H9 (cell line): Measurements from ENCODE around the gene APOBEC4. TPM values are rescaled to one million over a fixed set of nuclear protein-coding genes. Genes with fewer than 3 reads are reported as not detected.

Experiments used
- DNase-seq: peaks from one replicate; pipeline ENCODE4 v3.0.0-alpha.2; 2017
- H2AFZ ChIP-seq: one replicate; pipeline ENCODE4 v1.6.1; 2013; ENCODE audit warnings: mild to moderate bottlenecking, low read length, control low read depth, moderate library complexity
- H2AK5ac ChIP-seq: 2 replicates; pipeline ENCODE4 v1.6.1; 2013; ENCODE audit warnings: low read length, control low read depth, mixed read lengths; ENCODE audit not compliant: insufficient read length
- H2BK120ac ChIP-seq: one replicate; pipeline ENCODE4 v1.6.1; 2013; ENCODE audit warnings: low read depth, mild to moderate bottlenecking, low read length, control low read depth, inconsistent platforms; ENCODE audit not compliant: poor library complexity, severe bottlenecking
- H2BK12ac ChIP-seq: 2 replicates; pipeline ENCODE4 v1.6.1; 2013; ENCODE audit warnings: low read length, control low read depth, mixed read lengths, low read depth; ENCODE audit not compliant: insufficient read length
- H2BK15ac ChIP-seq: 2 replicates; pipeline ENCODE4 v1.6.1; 2013; ENCODE audit warnings: low read depth, low read length, control low read depth
- H2BK20ac ChIP-seq: one replicate; pipeline ENCODE4 v1.6.1; 2013; ENCODE audit warnings: low read depth, mild to moderate bottlenecking, low read length, control low read depth, inconsistent platforms; ENCODE audit not compliant: poor library complexity, severe bottlenecking
- H2BK5ac ChIP-seq: 2 replicates; pipeline ENCODE4 v1.6.1; 2013; ENCODE audit warnings: low read length, control low read depth, mixed read lengths; ENCODE audit not compliant: insufficient read length
- H3K14ac ChIP-seq: 2 replicates; pipeline ENCODE4 v1.6.1; 2013; ENCODE audit warnings: low read length, control low read depth; ENCODE audit not compliant: insufficient read depth
- H3K18ac ChIP-seq: 2 replicates; pipeline ENCODE4 v1.6.1; 2013; ENCODE audit warnings: low read depth, mild to moderate bottlenecking, mixed read lengths, low read length, control low read depth; ENCODE audit not compliant: insufficient read length
- H3K23ac ChIP-seq: 2 replicates; pipeline ENCODE4 v1.6.1; 2013; ENCODE audit warnings: low read length, control low read depth, mixed read lengths, low read depth; ENCODE audit not compliant: insufficient read length
- H3K23me2 ChIP-seq: 2 replicates; pipeline ENCODE4 v1.6.1; 2013; ENCODE audit warnings: low read depth, mild to moderate bottlenecking, mixed read lengths, low read length, control low read depth; ENCODE audit not compliant: insufficient read length, poor library complexity, severe bottlenecking
- H3K27ac ChIP-seq: 2 replicates; pipeline ENCODE4 v1.5.1; 2013; ENCODE audit warnings: low read length, control low read depth, mixed read lengths, low read depth; ENCODE audit not compliant: insufficient read length
- H3K27me3 ChIP-seq: 2 replicates; pipeline ENCODE4 v1.6.1; 2013; ENCODE audit warnings: low read length, control low read depth, inconsistent platforms; ENCODE audit not compliant: insufficient read depth
- H3K4ac ChIP-seq: 2 replicates; pipeline ENCODE4 v1.6.1; 2013; ENCODE audit warnings: low read depth, mild to moderate bottlenecking, control low read depth, inconsistent platforms, low read length, moderate library complexity
- H3K4me1 ChIP-seq: 2 replicates; pipeline ENCODE4 v1.6.1; 2013; ENCODE audit warnings: low read length, control low read depth, inconsistent platforms; ENCODE audit not compliant: insufficient read depth
- H3K4me2 ChIP-seq: 2 replicates; pipeline ENCODE4 v1.6.1; 2013; ENCODE audit warnings: low read length, control low read depth, mixed read lengths; ENCODE audit not compliant: insufficient read length, insufficient read depth
- H3K56ac ChIP-seq: 2 replicates; pipeline ENCODE4 v1.6.1; 2013; ENCODE audit warnings: low read depth, mild to moderate bottlenecking, mixed read lengths, low read length, control low read depth; ENCODE audit not compliant: insufficient read length
- H3K79me1 ChIP-seq: 2 replicates; pipeline ENCODE4 v1.6.1; 2013; ENCODE audit warnings: low read depth, mild to moderate bottlenecking, moderate library complexity, low read length, control low read depth, inconsistent platforms; ENCODE audit not compliant: insufficient read depth, poor library complexity, severe bottlenecking
- H3K79me2 ChIP-seq: 2 replicates; pipeline ENCODE4 v1.6.1; 2013; ENCODE audit warnings: low read length, control low read depth, inconsistent platforms; ENCODE audit not compliant: insufficient read depth
- H3K9ac ChIP-seq: 2 replicates; pipeline ENCODE4 v1.6.1; 2013; ENCODE audit warnings: low read length, control low read depth, mixed read lengths; ENCODE audit not compliant: insufficient read length; ENCODE audit errors: extremely low read depth
- H3K9me3 ChIP-seq: one replicate; pipeline ENCODE4 v1.6.1; 2013; ENCODE audit warnings: low read depth, low read length, inconsistent platforms; ENCODE audit not compliant: control insufficient read depth
- H3T11ph ChIP-seq: one replicate; pipeline ENCODE4 v1.6.1; 2013; ENCODE audit warnings: mild to moderate bottlenecking, low read length, control low read depth, inconsistent platforms
- H4K20me1 ChIP-seq: one replicate; pipeline ENCODE4 v1.6.1; 2013; ENCODE audit not compliant: control insufficient read depth, insufficient read length, insufficient read depth
- H4K5ac ChIP-seq: 2 replicates; pipeline ENCODE4 v1.6.1; 2013; ENCODE audit warnings: low read depth, mild to moderate bottlenecking, mixed read lengths, low read length, control low read depth; ENCODE audit not compliant: insufficient read length
- H4K8ac ChIP-seq: replicated peaks from 2 replicates; pipeline ENCODE4 v1.6.1; 2013; ENCODE audit warnings: low read length, control low read depth, mixed read lengths, low read depth; ENCODE audit not compliant: insufficient read length
- H4K91ac ChIP-seq: 2 replicates; pipeline ENCODE4 v1.6.1; 2013; ENCODE audit warnings: low read depth, mild to moderate bottlenecking, moderate library complexity, mixed read lengths, low read length, control low read depth; ENCODE audit not compliant: insufficient read length
- H3K27ac Mint-ChIP-seq, 3 experiments: 2 replicates in 2 of 3; 3 replicates in 1 of 3; pipeline ENCODE4 v1.8.0; 2020 to 2021; ENCODE audit warnings: mixed read lengths in 3 of 3, mild to moderate bottlenecking in 1 of 3, moderate library complexity in 1 of 3
- H3K27me3 Mint-ChIP-seq: 2 replicates; pipeline ENCODE4 v1.8.0; 2021; ENCODE audit warnings: low read depth, mild to moderate bottlenecking, moderate library complexity, mixed read lengths
- H3K36me3 Mint-ChIP-seq, 3 experiments: 2 replicates in 2 of 3; 3 replicates in 1 of 3; pipeline ENCODE4 v1.8.0; 2020 to 2021; ENCODE audit warnings: low read depth in 3 of 3, mixed read lengths in 3 of 3; ENCODE audit not compliant: insufficient read depth in 1 of 3
- H3K4me1 Mint-ChIP-seq, 2 experiments: 2 replicates each; pipeline ENCODE4 v1.8.0; 2020; ENCODE audit warnings: mixed read lengths in 2 of 2
- H3K4me3 Mint-ChIP-seq, 2 experiments: 2 replicates in 1 of 2; 3 replicates in 1 of 2; pipeline ENCODE4 v1.8.0; 2020 to 2021; ENCODE audit warnings: mild to moderate bottlenecking in 2 of 2, mixed read lengths in 2 of 2, moderate library complexity in 1 of 2
- H3K9me3 Mint-ChIP-seq, 2 experiments: 2 replicates in 1 of 2; 3 replicates in 1 of 2; pipeline ENCODE4 v1.8.0; 2020; ENCODE audit warnings: mild to moderate bottlenecking in 2 of 2, mixed read lengths in 2 of 2, moderate library complexity in 1 of 2
- CTCF ChIP-seq: fragments of 200-600 bp; sonication (generic); conservative IDR thresholded peaks from 3 replicates; pipeline ENCODE4 v1.8.0; 2021; ENCODE audit warnings: antibody characterized with exemption, mild to moderate bottlenecking
- WGBS: extraction: QIAGEN DNeasy Blood & Tissue Kit; methylation state at CpG from one replicate; pipeline ENCODE4 v1.1.7; 2013; ENCODE audit warnings: missing lambda C conversion rate, low lambda C conversion rate, mixed read lengths; ENCODE audit not compliant: insufficient read length; ENCODE audit errors: extremely low coverage; 5-methylcytosine and 5-hydroxymethylcytosine counted together
- total RNA-seq: library from RNA; stranded (reverse); gene quantifications from 2 replicates; pipeline ENCODE4 v1.2.1, GENCODE V29; 2021

Gene APOBEC4
- total RNA-seq, 1 experiment from 2014 or later, result not detected

DNA sequence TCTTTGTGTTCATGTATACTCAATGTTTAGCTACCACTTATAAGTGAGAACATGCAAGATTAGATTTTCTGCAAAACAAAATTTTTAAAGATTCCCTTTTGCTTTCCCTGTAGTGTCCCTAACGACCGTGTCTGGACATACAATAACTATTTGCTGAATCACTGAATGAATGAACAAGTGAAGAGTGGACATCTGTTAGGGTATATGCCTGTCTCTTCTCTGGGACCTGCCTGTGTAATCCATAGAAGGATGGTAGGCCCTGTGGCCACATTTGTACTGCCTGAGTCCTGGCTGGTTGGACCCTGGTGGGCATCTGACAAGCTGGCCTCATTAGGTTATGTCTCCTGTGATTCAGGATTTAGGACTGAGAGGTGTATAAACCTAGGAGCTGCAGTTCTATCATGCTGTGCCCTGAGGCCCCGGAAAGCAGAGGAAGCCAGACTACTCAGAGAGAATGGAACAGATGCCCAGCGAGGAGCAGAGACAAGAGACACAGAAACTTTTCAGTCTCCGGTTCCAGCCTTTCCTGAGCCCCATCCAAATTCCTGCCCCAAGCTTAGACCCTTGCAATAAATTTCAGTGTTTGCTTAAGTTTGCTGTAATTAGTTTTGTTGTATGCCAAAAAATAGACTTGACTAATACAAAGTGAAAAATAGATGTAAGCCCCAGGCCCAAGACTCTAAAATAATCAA is 55.3 kb downstream of the APOBEC4 start:
- Histone ChIP-seq H3K9ac (no peak overlapping the region), H3K4me1 (no peaks in the 10 kb centered on the region), H2BK20ac (no peak overlapping the region), H3K18ac (no peak overlapping the region), H3K79me2 (no peaks in the 10 kb centered on the region), H4K91ac (no peak overlapping the region), H4K5ac (no peak overlapping the region), H3K4ac (no peak overlapping the region), H2AFZ (no peak overlapping the region), H4K8ac (no peak overlapping the region), H2BK5ac (no peak overlapping the region), H3K4me2 (no peak overlapping the region), H2BK12ac (no peak overlapping the region), H4K20me1 (no peaks in the 10 kb centered on the region), H3K14ac (no peak overlapping the region), H3K23ac (no peak overlapping the region), H3K9me3 (no peaks in the 10 kb centered on the region), H3K27ac (no peak overlapping the region), H3K56ac (no peak overlapping the region), H2BK15ac (no peak overlapping the region), H3T11ph (no peak overlapping the region), H2BK120ac (no peak overlapping the region), H3K79me1 (no peaks in the 10 kb centered on the region), H3K23me2 (no peaks in the 10 kb centered on the region), H3K27me3 (no peaks in the 10 kb centered on the region), H2AK5ac (no peak overlapping the region)
- Mint-ChIP-seq H3K27ac (no peak overlapping the region), H3K4me1 (peaks cover 8 to 9% of the 10 kb centered on the region in 2 experiments; a peak in 2 of 4 replicates), H3K9me3 (no peaks in the 10 kb centered on the region), H3K36me3 (no peaks in the 10 kb centered on the region), H3K4me3 (no peak overlapping the region), H3K27me3 (no peaks in the 10 kb centered on the region)
- no CpG with 5 or more reads among the region's 5 CpGs for WGBS
- TF ChIP-seq CTCF, result no peak
- no peak for DNase-seq
